ENCODE results near the gene CNGA3. TPM values are rescaled to one million over a fixed set of nuclear protein-coding genes. Genes with fewer than 3 reads are reported as not detected.

The CNGA3 gene
- total and polyA plus RNA-seq, 2 donors (not counting 3 experiments of a cell fraction or from before 2014, with no cell fraction given), result not detected

DNA sequence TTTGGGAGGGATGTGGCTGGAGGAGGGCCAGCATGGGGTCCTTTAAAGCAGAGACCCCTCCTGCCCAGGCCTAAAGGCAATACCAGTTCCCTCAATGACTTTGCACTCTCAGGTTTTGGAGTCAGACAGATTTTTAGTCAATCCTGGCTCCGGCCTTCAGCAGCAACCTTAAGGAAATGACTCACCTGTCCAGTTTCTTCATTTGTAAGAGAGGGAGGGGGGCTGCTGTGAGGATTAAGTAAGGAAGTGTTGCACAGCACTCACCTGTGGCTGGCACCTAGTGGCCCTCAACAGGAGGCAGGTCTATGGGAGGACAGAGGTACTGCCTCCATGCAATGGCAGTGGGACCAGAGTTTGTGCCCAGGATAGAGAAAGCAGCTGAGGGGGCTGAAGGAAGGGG is 13.7 kb downstream of the CNGA3 start:
- no TSS peak for BruUV-seq (replicated peaks)
- ChIA-PET POLR2A (no interaction called here), CTCF (no interaction called here)
- TF ChIP-seq GATA2 (IDR thresholded peaks at IDR 0.05; ENCODE audit: insufficient read depth, insufficient read length, low read depth, low read length), result no peak
- TF ChIP-seq POLR2A (IDR thresholded peaks at IDR 0.05; ENCODE audit: low read depth, low read length), result no peak
- TF ChIP-seq MYC (IDR thresholded peaks at IDR 0.05; ENCODE audit: low read depth, low read length), result no peak
- TF ChIP-seq FOS (IDR thresholded peaks at IDR 0.05; ENCODE audit: borderline replicate concordance, insufficient read depth, low read length), result no peak
- no peak for TF ChIP-seq JUN (IDR thresholded peaks at IDR 0.05; ENCODE audit: borderline replicate concordance, insufficient read depth, insufficient read length, low read depth)
- no peak for TF ChIP-seq POLR2AphosphoS5 (IDR thresholded peaks at IDR 0.05; ENCODE audit: insufficient read depth, low read depth, low read length)
- TF ChIP-seq, protein P1, sequence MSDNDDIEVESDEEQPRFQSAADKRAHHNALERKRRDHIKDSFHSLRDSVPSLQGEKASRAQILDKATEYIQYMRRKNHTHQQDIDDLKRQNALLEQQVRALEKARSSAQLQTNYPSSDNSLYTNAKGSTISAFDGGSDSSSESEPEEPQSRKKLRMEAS (IDR thresholded peaks at IDR 0.05; ENCODE audit: insufficient read depth, insufficient read length), result no peak
- TF ChIP-seq, protein P2, sequence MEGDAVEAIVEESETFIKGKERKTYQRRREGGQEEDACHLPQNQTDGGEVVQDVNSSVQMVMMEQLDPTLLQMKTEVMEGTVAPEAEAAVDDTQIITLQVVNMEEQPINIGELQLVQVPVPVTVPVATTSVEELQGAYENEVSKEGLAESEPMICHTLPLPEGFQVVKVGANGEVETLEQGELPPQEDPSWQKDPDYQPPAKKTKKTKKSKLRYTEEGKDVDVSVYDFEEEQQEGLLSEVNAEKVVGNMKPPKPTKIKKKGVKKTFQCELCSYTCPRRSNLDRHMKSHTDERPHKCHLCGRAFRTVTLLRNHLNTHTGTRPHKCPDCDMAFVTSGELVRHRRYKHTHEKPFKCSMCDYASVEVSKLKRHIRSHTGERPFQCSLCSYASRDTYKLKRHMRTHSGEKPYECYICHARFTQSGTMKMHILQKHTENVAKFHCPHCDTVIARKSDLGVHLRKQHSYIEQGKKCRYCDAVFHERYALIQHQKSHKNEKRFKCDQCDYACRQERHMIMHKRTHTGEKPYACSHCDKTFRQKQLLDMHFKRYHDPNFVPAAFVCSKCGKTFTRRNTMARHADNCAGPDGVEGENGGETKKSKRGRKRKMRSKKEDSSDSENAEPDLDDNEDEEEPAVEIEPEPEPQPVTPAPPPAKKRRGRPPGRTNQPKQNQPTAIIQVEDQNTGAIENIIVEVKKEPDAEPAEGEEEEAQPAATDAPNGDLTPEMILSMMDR (IDR thresholded peaks at IDR 0.05; ENCODE audit: extremely low read depth in 1 of 2, insufficient read depth in 1 of 2, low read depth in 1 of 2, low read length in 2 of 2), result no peak
- no peak for TF ChIP-seq EZH2 (IDR thresholded peaks at IDR 0.05; ENCODE audit: borderline replicate concordance, low read depth, low read length, severe bottlenecking)
- no peak for DNase-seq (ENCODE audit: low read depth, low spot score)
- FAIRE-seq, result no peak
- Histone ChIP-seq H3K9me3 (replicated peaks; ENCODE audit: control insufficient read depth, insufficient read depth, low read length) (no peaks in the 10 kb centered on the region), H3K27ac (ENCODE audit: insufficient read depth, low read depth, low read length) (no peak overlapping the region), H3K79me2 (ENCODE audit: control insufficient read depth, insufficient read depth, low read length) (no peaks in the 10 kb centered on the region), H3K27me3 (ENCODE audit: control insufficient read depth in 2 of 2, insufficient read depth in 2 of 2, low read length in 2 of 2) (peaks cover 2 to 17% of the 10 kb centered on the region in 2 experiments), H2AFZ (ENCODE audit: low read depth, low read length) (no peak overlapping the region), H3K4me1 (ENCODE audit: control insufficient read depth, extremely low read depth, insufficient read depth, low read length) (no peaks in the 10 kb centered on the region), H3K36me3 (ENCODE audit: control insufficient read depth in 2 of 2, extremely low read depth in 1 of 2, insufficient read depth in 2 of 2, low read length in 2 of 2) (no peaks in the 10 kb centered on the region), H3K9me1 (replicated peaks; ENCODE audit: control insufficient read depth, extremely low read depth, insufficient read depth, low read length) (no peaks in the 10 kb centered on the region), H3K4me3 (replicated peaks in 1 of 3; ENCODE audit: insufficient read depth in 1 of 3, low read depth in 1 of 3, low read length in 3 of 3) (no peak overlapping the region), H4K20me1 (replicated peaks; ENCODE audit: control insufficient read depth, extremely low read depth, insufficient read depth, low read length) (no peaks in the 10 kb centered on the region), H3K9ac (replicated peaks; ENCODE audit: extremely low read depth, insufficient read depth, low read length) (no peak overlapping the region), H3K4me2 (ENCODE audit: insufficient read depth, low read length) (no peak overlapping the region)
- intact Hi-C loops (cut with micrococcal nuclease) (no loop called here), dilution Hi-C loops (cut with MboI; ENCODE audit: extremely low pct_ligation_motif_present, low sequenced_read_pairs) (no loop called here)
